ENCODE measurements around the gene TNIK. TPM values are rescaled to one million over a fixed set of nuclear protein-coding genes. Genes with fewer than 3 reads are reported as not detected.

Gene TNIK
- total and polyA plus RNA-seq, 10 of the 15 experiments (the other 5 are each of a cell fraction or from before 2014, with no cell fraction given): 13.9 to 74.3 (median 48.2) TPM

DNA sequence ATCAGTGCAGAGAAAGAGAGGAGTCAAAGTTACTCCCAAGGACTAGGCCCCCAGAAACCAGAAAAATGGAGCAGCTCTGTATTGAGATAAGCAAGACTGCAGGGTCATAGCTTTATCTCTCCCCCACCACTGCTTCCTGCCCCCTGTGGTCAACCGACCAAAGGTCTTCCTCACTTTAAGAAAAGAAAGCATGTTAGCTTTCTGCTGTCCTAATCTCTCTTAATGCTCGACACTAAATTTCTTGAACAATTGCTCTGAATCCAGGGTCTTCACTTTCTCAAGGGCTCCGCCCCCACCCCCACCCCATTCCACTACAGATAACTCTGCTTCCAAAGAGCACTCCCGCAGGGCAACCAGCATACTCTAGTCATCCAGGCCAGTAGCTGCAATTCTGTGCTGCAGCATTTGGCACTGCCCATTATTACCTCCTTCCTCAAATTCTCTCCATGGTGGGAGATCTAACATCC is 31.9 kb downstream of the TNIK start (continued):
- TF ChIP-seq, protein P1, sequence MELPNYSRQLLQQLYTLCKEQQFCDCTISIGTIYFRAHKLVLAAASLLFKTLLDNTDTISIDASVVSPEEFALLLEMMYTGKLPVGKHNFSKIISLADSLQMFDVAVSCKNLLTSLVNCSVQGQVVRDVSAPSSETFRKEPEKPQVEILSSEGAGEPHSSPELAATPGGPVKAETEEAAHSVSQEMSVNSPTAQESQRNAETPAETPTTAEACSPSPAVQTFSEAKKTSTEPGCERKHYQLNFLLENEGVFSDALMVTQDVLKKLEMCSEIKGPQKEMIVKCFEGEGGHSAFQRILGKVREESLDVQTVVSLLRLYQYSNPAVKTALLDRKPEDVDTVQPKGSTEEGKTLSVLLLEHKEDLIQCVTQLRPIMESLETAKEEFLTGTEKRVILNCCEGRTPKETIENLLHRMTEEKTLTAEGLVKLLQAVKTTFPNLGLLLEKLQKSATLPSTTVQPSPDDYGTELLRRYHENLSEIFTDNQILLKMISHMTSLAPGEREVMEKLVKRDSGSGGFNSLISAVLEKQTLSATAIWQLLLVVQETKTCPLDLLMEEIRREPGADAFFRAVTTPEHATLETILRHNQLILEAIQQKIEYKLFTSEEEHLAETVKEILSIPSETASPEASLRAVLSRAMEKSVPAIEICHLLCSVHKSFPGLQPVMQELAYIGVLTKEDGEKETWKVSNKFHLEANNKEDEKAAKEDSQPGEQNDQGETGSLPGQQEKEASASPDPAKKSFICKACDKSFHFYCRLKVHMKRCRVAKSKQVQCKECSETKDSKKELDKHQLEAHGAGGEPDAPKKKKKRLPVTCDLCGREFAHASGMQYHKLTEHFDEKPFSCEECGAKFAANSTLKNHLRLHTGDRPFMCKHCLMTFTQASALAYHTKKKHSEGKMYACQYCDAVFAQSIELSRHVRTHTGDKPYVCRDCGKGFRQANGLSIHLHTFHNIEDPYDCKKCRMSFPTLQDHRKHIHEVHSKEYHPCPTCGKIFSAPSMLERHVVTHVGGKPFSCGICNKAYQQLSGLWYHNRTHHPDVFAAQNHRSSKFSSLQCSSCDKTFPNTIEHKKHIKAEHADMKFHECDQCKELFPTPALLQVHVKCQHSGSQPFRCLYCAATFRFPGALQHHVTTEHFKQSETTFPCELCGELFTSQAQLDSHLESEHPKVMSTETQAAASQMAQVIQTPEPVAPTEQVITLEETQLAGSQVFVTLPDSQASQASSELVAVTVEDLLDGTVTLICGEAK (IDR thresholded peaks at IDR 0.05; ENCODE audit: borderline replicate concordance): no peak
- no peak for TF ChIP-seq MYC (IDR thresholded peaks at IDR 0.05; ENCODE audit: insufficient read depth, insufficient read length, insufficient replicate concordance, low read length, severe bottlenecking)
- no peak for TF ChIP-seq MTA2 (IDR thresholded peaks at IDR 0.05; ENCODE audit: low read depth)
- TF ChIP-seq TCF12 (IDR thresholded peaks at IDR 0.05; ENCODE audit: low read depth, low read length): no peak
- TF ChIP-seq POLR2AphosphoS5 (IDR thresholded peaks at IDR 0.05; ENCODE audit: low read length): no peak
- TF ChIP-seq CHD2 (IDR thresholded peaks at IDR 0.05; ENCODE audit: borderline replicate concordance, low read depth, low read length): no peak
- no peak for TF ChIP-seq TBL1XR1 (IDR thresholded peaks at IDR 0.05; ENCODE audit: low read depth, low read length)
- TF ChIP-seq, protein P2, sequence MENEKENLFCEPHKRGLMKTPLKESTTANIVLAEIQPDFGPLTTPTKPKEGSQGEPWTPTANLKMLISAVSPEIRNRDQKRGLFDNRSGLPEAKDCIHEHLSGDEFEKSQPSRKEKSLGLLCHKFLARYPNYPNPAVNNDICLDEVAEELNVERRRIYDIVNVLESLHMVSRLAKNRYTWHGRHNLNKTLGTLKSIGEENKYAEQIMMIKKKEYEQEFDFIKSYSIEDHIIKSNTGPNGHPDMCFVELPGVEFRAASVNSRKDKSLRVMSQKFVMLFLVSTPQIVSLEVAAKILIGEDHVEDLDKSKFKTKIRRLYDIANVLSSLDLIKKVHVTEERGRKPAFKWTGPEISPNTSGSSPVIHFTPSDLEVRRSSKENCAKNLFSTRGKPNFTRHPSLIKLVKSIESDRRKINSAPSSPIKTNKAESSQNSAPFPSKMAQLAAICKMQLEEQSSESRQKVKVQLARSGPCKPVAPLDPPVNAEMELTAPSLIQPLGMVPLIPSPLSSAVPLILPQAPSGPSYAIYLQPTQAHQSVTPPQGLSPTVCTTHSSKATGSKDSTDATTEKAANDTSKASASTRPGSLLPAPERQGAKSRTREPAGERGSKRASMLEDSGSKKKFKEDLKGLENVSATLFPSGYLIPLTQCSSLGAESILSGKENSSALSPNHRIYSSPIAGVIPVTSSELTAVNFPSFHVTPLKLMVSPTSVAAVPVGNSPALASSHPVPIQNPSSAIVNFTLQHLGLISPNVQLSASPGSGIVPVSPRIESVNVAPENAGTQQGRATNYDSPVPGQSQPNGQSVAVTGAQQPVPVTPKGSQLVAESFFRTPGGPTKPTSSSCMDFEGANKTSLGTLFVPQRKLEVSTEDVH (IDR thresholded peaks at IDR 0.05; ENCODE audit: low read depth, partially characterized antibody): no peak
- no peak for TF ChIP-seq CBX3 (IDR thresholded peaks at IDR 0.05; ENCODE audit: borderline replicate concordance, low read depth)
- TF ChIP-seq, protein P3, sequence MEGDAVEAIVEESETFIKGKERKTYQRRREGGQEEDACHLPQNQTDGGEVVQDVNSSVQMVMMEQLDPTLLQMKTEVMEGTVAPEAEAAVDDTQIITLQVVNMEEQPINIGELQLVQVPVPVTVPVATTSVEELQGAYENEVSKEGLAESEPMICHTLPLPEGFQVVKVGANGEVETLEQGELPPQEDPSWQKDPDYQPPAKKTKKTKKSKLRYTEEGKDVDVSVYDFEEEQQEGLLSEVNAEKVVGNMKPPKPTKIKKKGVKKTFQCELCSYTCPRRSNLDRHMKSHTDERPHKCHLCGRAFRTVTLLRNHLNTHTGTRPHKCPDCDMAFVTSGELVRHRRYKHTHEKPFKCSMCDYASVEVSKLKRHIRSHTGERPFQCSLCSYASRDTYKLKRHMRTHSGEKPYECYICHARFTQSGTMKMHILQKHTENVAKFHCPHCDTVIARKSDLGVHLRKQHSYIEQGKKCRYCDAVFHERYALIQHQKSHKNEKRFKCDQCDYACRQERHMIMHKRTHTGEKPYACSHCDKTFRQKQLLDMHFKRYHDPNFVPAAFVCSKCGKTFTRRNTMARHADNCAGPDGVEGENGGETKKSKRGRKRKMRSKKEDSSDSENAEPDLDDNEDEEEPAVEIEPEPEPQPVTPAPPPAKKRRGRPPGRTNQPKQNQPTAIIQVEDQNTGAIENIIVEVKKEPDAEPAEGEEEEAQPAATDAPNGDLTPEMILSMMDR (IDR thresholded peaks at IDR 0.05 in 2 of 3, conservative IDR thresholded peaks at IDR 0.05 in 1 of 3; ENCODE audit: control insufficient read depth in 2 of 3, extremely low read depth in 1 of 3, insufficient read depth in 1 of 3, low read depth in 3 of 3, low read length in 3 of 3): 0 out of 6 replicates have a peak, but pooled peaks of 1 of the 3 experiments have one; percentile 11
- peak; percentile 33; the same call in 1 of the 2 replicates for TF ChIP-seq NR2F1 (conservative IDR thresholded peaks at IDR 0.05)
- TF ChIP-seq, protein P4, sequence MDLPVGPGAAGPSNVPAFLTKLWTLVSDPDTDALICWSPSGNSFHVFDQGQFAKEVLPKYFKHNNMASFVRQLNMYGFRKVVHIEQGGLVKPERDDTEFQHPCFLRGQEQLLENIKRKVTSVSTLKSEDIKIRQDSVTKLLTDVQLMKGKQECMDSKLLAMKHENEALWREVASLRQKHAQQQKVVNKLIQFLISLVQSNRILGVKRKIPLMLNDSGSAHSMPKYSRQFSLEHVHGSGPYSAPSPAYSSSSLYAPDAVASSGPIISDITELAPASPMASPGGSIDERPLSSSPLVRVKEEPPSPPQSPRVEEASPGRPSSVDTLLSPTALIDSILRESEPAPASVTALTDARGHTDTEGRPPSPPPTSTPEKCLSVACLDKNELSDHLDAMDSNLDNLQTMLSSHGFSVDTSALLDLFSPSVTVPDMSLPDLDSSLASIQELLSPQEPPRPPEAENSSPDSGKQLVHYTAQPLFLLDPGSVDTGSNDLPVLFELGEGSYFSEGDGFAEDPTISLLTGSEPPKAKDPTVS (IDR thresholded peaks at IDR 0.05; ENCODE audit: low read depth, low read length): no peak
- no peak for TF ChIP-seq EP300 (IDR thresholded peaks at IDR 0.05; ENCODE audit: borderline replicate concordance in 1 of 2, control insufficient read depth in 1 of 2, low read depth in 2 of 2, low read length in 2 of 2)

Data from GM12878 (cell line).